HG03066 (cell line): ENCODE results near the gene SLC29A2.
"Not testable (repeated sequence)": the region's sequence is repeated elsewhere in the genome, so short reads cannot be mapped to it uniquely, and the experiment has no call there.

Source experiments
- ATAC-seq: cut with Tn5 transposase; IDR thresholded peaks from one replicate; pipeline ENCODE4 v1.9.1; 2021; ENCODE audit warnings: low read depth; ENCODE audit not compliant: unreplicated experiment

Gene SLC29A2

DNA sequence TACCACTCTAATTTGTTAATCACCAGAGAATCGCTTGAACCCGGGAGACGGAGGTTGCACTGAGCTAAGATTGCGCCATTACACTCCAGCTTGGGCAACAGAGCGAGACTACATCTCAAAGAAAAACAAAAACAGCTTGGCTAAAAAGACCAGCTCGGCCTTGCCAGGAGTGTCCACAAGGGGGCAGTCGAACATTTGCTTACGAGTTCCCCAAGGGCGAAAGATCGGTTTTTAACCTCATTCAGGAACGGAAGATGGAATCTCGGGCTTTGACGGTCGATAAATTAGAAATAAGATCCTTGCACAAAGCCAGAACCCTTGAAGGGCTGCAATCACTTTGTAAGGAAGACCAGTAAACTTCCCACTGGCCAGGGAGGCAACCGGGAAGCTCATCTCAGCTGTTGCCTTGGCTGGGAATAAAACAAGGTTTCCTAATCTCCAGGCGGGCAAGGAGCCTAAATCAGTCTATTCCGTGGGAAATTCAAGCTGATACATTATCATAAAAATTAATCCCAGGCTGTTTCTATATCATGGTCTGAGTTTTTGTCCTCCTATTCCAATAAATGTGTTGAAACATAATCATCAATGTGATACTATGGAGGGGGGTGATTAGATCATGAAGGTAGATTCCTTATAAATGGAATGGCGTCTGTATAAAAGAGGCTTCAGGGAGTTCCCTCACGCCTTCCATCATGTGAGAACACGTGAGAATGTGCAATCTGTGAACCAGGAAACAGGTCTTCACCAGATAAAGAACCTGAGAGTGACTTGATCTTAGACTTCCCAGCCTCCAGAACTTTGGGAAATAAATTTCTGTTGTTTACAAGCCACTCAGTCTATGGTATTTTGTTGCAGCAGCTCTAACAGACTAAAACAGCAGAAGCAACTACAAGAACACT, 14.9 kb upstream of the SLC29A2 start:
- ATAC-seq: no peak

DNA sequence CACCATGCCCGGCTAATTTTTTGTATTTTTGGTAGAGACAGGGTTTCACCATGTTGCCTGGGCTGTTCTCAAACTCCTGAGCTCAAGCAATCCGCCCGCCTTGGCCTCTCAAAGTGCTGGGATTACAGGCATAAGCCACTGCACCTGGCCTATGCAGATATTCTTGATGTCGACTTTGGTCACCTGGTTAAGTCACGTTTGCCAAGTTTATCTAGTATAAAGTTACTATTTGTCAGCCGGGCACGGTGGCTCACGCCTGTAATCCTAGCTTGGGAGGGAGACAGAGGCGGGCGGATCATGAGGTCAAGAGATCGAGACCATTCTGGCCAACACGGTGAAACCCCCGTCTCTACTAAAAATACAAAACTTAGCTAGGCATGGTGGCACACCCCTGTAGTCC, 12.8 kb upstream of the SLC29A2 start:
- not testable (repeated sequence) for ATAC-seq

DNA sequence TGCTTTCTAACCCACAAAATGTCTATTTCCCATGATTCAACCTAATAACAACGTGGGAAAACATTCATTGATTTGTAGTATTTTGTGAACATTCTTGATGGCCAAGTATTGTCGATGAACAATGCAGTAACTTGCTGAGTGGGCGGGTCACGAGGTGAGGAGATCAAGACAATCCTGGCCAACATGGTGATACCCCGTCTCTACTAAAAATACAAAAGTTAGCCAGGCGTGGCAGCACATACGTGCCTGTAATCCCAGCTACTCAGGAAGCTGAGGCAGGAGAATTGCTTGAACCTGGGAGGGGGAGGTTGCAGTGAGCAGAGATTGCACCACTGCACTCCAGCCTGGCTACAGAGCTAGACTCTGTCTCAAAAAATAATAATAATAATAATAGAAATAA, 8.7 kb upstream of the SLC29A2 start:
- ATAC-seq: not testable (repeated sequence)

DNA sequence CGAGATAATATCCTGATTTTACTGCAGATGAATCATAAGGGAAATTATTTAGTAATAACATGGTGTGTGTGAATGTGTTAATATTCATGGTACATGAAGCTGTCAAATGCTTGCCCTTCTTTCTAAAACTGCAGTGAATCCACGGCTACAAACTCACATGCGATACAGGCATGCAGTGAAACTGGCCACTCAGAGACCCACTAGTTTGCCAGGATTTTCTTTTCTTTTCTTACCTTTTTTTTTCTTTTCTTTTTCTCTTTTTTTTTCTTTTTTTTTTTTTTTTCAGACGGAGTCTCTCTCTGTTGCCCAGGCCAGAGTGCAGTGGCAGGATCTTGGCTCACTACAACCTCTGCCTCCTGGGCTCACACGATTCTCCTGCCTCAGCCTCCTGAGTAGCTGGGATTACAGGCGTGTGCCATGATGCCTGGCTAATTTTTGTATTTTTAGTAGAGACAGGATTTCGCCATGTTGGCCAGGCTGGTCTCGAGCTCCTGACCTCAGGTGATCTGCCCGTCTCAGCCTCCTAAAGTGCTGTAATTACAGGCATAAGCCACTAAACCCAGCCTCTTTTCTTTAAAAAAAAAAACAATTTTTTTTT, 2.2 kb upstream of the SLC29A2 start:
- ATAC-seq: not testable (repeated sequence)

DNA sequence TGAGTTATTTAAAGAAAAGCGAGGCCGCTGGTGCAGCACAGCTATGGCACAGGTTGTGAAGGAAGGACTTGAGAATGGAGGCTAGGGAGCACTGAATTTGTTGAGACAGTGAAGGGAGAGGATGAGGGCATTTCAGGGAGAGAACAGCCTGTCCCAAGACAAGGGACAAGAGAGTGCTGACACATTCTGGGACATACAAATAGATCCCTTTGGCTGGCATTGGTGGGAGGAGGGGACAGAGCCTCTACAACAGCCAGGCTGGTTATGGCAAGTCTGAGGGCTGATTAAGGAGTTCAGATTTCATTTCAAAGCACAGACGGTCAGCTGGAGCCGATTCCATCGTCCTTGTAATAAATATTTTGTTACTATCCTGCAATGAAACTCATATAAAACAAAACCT, 1.7 kb upstream of the SLC29A2 start:
- ATAC-seq: no peak

DNA sequence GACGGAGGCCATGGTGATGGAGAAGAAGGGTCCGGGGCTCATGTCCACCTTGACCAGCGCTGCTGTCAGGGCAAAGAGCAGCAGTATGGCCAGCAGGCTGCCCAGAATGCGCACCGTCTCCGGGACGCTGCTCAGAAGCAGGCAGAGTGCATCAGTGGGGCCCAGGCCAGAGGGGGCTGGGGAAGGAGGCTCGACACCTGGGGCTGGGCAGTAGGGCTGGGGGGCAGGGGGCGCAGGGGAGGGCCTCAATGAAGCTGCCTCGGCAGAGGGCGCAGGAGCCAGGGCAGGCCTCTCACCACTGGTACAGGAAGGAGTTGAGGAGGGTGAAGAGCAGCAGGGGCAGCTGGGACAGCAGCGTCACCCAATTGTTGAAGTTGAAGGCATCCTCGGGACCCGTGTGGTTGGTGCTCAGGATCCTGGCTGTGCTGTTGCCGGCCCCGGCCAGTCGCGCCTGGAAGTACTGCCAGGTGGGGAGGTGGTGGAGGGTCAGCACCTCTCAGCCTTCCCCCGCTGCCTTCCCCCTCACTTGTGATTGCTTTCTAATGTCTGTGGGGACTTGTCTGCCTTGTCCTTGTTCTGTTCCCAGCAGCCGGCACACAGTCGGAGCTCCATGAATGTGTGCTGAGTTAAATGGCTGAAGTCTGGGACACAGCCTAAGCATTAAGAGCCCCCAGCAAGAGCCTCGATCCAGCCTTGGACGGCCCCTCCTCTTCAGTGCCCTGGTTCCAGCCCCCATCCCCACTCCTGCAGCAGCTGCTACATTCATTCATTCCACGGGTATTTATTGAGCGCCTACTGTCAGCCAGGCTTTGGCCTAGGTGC, 2.3 kb downstream of the SLC29A2 start:
- ATAC-seq: no peak

DNA sequence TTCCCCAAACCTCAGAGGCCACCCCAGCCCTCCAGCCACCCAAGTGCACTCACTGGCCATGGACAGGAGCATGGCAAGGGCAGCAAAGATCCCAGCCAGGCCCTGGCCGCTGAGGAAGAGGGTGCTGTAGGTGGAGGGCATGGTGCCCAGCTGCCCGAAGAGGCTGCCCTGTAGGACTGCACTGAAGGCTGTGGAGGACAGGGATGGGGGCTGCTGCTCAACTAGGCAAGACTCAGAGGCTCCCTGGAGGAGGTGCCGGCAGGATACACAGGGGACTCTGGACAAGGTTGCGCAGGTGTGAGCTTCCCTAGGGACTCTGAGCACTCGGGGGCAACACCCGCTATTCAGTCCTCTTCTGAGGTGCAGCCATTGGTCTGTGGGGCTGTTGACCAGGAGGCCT, 3.1 kb downstream of the SLC29A2 start:
- no peak for ATAC-seq

DNA sequence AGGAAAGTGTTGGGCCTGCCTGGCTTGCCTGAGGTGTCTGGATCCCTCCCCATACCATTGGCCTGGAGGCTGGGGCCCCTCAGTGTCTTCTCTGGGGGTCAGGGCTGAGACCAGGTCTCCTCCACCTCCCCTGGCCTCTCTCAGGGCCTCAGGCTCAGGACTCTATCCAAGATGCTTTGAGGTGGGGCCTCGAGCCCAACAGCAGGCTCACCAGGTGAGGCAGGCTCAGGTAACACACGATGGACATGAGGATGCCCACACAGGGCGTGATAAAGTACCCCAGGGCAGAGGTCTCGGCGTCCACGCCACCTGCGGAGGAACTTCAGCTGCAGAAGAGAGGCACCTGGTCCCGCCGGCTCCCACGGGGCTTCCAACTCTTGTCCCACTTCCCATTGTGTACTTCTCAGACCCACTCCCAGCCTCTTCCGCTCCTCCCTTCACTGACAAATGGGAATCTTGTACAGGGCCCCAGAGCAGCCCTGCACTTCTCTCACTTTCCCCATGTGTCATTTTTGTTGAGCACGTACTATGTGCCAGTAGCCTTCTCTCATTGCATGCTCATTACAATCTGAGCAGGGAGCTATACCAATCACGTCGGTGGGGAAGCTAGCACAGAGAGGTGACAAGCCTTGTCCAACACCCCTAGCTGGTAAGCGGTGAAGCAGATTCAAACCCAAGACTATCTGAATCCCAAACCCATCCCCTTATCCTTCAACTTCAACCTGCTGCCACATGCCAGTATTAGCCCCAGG, 3.8 kb downstream of the SLC29A2 start:
- no peak for ATAC-seq

DNA sequence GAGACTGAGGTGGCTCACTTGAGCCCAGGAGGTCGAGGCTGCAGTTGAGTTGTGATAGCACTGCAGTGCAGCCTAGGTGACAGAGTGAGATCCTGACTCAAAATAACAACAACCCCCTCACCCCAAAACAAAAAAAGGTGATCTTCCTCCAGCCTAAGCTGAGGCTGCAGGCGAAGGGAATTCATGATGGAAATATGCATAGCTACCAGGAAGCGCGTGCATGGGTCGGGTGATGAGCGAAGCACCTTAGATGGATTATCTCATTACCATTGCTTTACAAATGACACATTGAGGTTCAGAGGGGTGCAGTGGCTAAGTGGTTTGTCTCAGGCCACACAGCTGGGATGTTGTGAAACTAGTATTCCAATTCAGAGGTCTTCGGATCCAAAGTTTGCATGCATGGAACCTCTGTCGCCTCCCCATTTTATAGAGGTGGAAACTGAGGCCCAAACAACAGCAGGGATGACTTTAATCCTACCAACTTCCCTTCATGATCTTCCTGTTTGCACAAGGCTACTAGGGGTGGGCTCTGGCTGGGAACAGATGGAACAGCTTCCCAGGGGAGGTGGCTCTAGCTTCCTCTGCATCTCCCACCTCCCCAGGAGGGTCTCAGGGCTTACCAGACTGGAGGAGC, 4.6 kb downstream of the SLC29A2 start:
- ATAC-seq: no peak

DNA sequence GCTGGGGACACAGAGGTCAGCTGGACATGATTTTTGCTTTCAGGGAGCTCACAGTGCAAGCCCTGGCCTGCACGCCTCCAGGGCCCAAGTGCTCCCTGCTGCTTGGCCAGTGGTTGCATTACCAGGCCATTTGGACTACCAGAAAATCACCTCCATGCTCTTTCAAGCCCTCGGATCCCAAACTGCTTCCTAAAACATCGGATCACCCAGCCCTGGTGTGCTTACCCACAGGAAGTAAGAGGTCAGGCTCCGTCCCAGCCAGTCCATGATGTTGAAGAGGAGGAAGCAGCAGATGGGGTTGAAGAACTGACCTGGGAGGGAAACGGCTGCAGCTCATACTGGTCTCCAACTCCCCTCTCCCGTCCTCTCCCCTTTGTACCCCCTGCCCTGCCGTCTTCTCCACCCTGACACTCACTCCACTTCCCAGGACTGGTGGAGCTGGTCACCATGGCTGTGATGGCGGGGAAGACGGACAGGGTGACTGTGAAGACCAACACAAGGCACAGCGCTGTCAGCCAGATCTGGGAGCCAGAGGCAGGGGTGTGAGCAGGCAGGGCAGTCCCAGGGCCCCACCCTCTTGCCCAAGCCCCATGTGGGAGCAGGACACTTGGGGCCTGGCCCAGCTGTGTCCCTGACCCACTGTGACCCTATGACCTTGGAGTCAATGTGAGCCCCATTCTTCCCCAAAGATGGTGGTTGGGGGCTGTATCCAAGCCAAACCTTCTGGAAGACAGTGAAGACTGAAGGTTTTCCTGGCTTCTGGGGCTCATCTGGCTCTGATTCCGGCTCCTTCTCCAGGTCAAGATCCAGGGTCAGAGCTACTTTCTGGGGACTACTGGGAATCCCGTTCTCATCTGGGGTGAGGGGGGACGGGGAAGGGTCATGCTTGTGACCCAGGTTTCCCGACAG, 5.6 kb downstream of the SLC29A2 start:
- ATAC-seq: no peak

DNA sequence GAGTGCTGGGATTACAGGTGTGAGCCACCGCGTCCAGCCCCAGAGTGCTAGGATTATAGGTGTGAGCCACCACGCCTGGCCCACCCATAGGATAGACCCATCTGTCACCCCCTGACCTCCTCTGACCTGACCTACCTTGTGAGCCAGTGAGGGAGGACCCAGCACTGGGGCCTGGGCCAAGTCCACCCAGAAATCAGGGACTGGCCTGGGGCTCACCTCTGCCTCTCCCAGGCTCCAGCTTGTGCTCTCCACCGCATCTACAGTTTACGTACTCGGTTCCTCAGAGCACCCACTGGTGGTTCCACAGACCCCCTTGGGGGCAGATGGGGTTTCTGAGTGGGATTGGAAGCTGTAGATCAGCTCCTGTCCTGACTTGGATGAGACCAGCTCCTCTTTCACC, 6.4 kb downstream of the SLC29A2 start:
- no peak for ATAC-seq

DNA sequence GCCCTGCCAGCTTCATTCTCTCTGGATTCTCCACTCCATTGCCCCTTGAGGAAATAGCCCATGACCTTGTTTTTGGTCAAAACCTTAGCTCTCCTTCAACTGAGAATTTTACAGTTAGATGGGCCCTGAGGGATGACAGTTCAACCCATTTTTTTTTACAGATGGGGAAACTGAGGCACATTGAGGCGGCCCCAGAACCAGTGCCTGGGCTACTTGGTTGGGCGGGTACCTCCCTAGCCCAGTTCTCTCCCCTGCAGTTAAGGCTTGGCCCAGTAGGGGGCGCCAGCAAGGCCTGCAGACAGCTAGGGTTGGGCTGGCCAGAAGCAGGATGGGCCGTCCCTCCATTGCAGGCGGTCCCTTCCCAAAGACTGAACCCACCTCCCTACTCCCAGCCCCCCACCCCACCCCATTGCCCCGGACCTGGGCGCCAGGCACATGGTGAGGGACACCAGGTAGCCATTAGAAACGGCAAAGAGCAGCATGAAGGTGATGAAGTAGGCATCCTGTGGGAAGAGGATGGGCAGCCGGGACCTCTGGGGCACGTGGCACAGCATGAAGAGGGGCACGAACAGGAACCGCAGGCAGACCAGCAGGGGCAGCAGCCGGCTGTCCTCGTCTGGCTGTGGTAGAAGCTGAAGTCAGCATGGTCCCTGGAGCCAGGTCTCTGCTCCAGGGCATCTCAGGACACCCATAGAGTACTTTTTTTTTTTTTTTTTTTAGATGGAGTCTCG, 7.6 kb downstream of the SLC29A2 start:
- ATAC-seq: no peak

DNA sequence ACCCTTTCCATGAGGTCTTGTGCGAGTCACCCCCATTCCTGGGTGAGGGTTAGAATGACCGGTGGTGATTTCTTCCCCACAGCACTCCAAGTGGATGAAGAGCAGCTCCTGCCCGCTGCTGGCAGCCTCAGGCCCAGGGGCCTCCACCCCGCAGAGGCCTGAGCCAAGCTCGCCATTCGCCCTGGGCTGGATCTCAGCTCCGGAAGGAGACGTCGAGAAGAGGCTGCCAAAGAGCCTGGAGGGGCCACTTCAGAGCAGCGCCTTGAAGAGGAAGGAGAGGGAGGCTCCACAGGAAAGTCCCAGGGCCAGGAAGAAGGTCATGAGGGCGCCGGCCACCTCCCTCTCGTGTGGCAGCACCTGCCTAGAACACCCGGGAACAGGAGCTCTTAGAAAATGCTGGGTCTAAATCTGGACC, 8.4 kb downstream of the SLC29A2 start:
- no peak for ATAC-seq

DNA sequence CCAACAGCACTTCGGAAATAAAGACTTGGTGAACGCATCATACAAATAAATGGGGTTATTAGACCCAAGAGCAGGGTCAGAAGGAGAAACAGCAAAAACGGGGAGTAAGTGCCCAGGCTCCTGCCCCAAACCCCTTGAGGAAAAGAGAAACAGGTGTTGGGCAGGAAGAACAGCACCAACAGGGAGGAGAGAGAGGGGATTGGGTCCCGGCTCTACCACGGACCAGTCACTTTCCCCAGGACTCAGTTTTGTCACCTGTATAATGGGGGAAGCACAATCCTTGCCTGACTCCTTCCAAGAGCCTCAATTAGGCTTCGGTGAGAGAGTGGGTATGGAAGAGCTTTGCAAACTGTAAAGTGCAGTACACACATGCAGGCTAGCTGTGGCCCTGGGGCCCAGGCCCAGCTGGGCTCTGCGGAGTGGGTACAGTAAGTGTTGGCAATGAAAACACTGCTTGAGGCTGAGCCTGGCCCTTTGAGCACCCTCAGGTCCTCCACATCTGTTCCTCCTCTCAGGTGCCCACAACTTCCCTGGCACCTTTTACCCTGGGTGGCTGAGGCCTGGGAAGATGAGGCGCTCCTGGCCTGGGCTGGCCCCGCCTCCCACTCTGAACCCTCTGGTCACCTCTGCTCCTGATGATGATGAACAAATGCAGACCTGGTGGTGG, 8.9 kb downstream of the SLC29A2 start:
- no peak for ATAC-seq

DNA sequence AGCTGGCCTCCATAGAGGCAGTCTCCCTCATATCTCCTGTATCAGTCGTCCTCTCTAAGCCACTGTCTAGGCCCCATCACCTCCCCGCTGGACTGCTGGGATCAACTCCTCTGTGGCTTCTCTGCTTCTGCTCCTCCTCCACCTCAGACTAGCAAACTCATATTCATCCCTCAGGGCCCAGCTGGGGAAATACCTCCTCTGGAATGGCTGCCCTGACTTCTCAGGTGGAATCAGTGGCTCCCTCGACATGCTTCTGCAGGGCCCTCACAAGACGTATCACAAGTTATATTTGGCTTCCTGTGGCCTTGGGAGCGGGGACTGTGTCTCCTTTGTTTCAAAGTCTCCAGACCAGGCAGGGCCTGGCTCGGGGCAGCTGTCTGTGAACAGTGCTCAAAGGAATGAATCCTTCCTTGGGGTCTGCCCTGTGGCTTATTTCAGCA, 10.0 kb downstream of the SLC29A2 start:
- no peak for ATAC-seq

DNA sequence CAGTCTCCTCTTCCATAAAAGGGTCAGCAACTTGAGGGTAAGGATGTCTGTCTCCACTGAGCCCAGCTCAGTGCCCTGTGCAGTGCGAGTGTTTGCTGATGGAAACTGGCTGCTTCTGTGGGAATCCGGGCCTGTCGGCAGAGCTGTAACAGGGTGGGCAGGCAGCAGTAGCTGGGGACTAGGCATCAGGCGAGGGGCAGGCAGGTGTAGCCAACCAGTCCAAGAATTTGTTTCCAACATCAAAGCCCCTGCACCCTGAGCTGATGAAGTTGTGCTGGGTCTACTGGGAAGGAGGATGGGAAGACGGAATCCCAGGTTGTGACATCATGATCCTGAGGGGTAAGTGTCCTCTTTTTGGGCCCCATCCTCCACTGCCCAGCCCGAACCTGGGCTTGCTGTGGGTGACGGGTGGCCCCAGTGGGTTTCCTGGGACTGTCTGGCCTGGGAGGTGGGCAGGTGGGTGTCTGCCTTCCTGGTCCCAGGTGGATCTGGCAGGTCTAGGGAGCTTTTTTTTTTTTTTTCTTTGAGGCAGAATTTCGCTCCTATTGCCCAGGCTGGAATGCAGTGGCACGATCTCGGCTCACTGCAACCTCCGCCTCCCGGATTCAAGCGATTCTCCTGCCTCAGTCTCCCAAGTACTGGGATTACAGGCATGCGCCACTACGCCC, 11.0 kb downstream of the SLC29A2 start:
- no peak for ATAC-seq

DNA sequence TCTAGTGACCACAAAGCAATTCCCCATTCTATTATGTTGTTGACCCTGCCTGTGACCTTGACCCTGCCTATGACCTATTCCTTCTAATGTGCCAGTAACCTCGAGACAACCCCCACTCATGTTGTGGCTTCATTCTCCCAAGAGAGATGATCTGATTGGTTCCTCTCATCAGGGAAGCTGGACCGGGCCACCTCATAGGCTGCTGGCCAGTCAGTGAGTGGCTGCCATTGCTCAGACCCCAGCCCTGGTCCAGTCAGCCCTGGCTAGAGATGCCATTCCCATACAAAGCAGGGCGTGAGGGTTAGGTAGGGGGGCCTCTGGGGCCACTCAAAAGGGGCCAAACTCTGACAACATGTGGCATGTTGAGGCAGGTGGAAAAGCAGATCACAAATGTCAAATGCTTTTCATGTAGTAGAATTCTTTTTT, 11.9 kb downstream of the SLC29A2 start:
- ATAC-seq: no peak
